ENCODE results near the gene SLC25A51.

DNA sequence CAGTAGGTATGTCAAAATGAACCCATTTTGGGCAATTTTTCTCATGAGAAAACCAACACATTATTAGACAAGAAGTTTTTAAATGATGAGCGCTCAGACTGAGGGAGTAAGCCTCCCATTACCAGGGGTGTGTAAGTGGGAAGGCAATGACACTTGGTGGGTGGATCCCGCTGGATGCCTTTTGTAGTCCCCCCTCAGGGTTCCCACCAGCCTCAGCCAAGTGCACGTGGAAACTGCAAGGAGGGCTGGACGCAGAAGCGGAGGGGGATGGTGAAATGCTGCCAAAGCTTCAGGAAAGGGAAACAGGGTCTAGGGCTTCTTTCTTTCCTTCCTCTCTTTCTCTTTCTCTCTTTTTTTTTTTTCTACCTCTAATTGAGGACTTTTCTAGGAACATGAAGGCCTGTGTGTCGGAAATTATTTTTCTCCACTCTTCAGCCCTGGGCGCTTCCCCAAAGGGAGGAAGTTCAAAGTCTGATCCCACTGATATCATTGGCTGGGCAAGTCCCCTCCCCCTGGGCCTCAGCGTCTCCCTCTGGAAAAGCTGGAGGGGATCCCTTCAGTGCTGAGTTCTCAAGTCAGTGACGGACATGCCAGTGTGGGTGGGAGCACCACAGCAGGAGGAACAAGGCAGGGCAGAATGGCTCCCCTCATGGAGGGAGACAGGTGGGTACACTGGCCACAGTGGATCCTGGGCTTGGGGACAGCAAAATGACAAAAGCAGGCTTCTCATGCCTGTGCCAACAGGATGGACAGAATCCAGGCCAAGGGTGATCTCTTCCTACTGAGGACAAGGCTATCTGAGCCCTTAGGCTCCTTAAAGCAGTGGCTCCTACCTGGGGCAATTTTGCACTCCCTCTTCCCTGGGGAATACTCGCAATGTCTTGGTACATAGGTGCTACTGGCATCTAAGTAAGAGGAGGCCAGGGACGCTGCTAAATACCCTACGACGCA lies 23.9 kb upstream of the SLC25A51 start:
- TF ChIP-seq NFIC (IDR thresholded peaks at IDR 0.05) (no peak), EP300 (IDR thresholded peaks at IDR 0.05; ENCODE audit: borderline replicate concordance) (no peak), YY1 (IDR thresholded peaks at IDR 0.05; ENCODE audit: low read depth) (no peak), EGR1 (IDR thresholded peaks at IDR 0.05) (no peak), TCF12 (IDR thresholded peaks at IDR 0.05; ENCODE audit: low read depth) (no peak), CEBPB (IDR thresholded peaks at IDR 0.05) (no peak), CREB1 (IDR thresholded peaks at IDR 0.05; ENCODE audit: low read depth) (no peak)
- TF ChIP-seq, protein P1, sequence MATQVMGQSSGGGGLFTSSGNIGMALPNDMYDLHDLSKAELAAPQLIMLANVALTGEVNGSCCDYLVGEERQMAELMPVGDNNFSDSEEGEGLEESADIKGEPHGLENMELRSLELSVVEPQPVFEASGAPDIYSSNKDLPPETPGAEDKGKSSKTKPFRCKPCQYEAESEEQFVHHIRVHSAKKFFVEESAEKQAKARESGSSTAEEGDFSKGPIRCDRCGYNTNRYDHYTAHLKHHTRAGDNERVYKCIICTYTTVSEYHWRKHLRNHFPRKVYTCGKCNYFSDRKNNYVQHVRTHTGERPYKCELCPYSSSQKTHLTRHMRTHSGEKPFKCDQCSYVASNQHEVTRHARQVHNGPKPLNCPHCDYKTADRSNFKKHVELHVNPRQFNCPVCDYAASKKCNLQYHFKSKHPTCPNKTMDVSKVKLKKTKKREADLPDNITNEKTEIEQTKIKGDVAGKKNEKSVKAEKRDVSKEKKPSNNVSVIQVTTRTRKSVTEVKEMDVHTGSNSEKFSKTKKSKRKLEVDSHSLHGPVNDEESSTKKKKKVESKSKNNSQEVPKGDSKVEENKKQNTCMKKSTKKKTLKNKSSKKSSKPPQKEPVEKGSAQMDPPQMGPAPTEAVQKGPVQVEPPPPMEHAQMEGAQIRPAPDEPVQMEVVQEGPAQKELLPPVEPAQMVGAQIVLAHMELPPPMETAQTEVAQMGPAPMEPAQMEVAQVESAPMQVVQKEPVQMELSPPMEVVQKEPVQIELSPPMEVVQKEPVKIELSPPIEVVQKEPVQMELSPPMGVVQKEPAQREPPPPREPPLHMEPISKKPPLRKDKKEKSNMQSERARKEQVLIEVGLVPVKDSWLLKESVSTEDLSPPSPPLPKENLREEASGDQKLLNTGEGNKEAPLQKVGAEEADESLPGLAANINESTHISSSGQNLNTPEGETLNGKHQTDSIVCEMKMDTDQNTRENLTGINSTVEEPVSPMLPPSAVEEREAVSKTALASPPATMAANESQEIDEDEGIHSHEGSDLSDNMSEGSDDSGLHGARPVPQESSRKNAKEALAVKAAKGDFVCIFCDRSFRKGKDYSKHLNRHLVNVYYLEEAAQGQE (IDR thresholded peaks at IDR 0.05; ENCODE audit: low read depth) = no peak
- TF ChIP-seq, protein P2, sequence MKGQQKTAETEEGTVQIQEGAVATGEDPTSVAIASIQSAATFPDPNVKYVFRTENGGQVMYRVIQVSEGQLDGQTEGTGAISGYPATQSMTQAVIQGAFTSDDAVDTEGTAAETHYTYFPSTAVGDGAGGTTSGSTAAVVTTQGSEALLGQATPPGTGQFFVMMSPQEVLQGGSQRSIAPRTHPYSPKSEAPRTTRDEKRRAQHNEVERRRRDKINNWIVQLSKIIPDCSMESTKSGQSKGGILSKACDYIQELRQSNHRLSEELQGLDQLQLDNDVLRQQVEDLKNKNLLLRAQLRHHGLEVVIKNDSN (IDR thresholded peaks at IDR 0.05) = no peak
